Measurements from ENCODE around the gene ESD. TPM values are rescaled to one million over a fixed set of nuclear protein-coding genes. Genes with fewer than 3 reads are reported as not detected.
"Not testable (repeated sequence)": the region's sequence is repeated elsewhere in the genome, so short reads cannot be mapped to it uniquely, and the experiment has no call there.

Gene ESD
- 170 and 172 TPM in 2 replicates for total RNA-seq (2014; rRNA removed)
- polyA plus RNA-seq (2012), result 149 TPM

- peak; percentile 92 for DNase-seq (ENCODE audit: low read depth)
These were observed at the start of gene ESD for GRCh38 chr13:46796515-46797474. TSS of gene ESD (minus strand) at chr13:46797161. CDS start at chr13:46791413, 5,748 bp downstream.

GRCh38 chr13:46846726-46847125 is 49.8 kb upstream of the ESD start:
- DNase-seq (ENCODE audit: low read depth), result no peak

- no peak for DNase-seq (ENCODE audit: low read depth)
These were observed 48.2 kb upstream of the ESD start for GRCh38 chr13:46845146-46845545.

- no peak for DNase-seq (ENCODE audit: low read depth)
These were observed 47.5 kb upstream of the ESD start for GRCh38 chr13:46844431-46844830.

GRCh38 chr13:46839399-46839798 is 42.4 kb upstream of the ESD start:
- DNase-seq (ENCODE audit: low read depth), result no peak

- no peak for DNase-seq (ENCODE audit: low read depth)
These were observed 37.7 kb upstream of the ESD start for GRCh38 chr13:46834657-46835056.

- peak; percentile 55 for DNase-seq (ENCODE audit: low read depth)
These were observed 34.7 kb upstream of the ESD start for GRCh38 chr13:46831588-46832194.

GRCh38 chr13:46830405-46831005 is 33.5 kb upstream of the ESD start:
- no peak for DNase-seq (ENCODE audit: low read depth)

GRCh38 chr13:46822551-46822950 is 25.6 kb upstream of the ESD start:
- DNase-seq (ENCODE audit: low read depth), result no peak

GRCh38 chr13:46817838-46818476 is 21.0 kb upstream of the ESD start:
- DNase-seq (ENCODE audit: low read depth), result no peak

- DNase-seq (ENCODE audit: low read depth), result no peak
These were observed 20.1 kb upstream of the ESD start for GRCh38 chr13:46817095-46817494.

- no peak for DNase-seq (ENCODE audit: low read depth)
These were observed 19.4 kb upstream of the ESD start for GRCh38 chr13:46816371-46816770.

GRCh38 chr13:46812301-46812797 is 15.4 kb upstream of the ESD start:
- DNase-seq (ENCODE audit: low read depth), result no peak

- DNase-seq (ENCODE audit: low read depth), result peak; percentile 67
These were observed 13.5 kb upstream of the ESD start for GRCh38 chr13:46810440-46810839.

- DNase-seq (ENCODE audit: low read depth), result not testable (repeated sequence)
These were observed 8.0 kb upstream of the ESD start for GRCh38 chr13:46804921-46805320.

GRCh38 chr13:46804391-46804815 is 7.4 kb upstream of the ESD start:
- peak; percentile 99 for DNase-seq (ENCODE audit: low read depth)

- DNase-seq (ENCODE audit: low read depth), result peak; percentile 84
These were observed 6.6 kb upstream of the ESD start for GRCh38 chr13:46803586-46803985.

- no peak for DNase-seq (ENCODE audit: low read depth)
These were observed 4.9 kb upstream of the ESD start for GRCh38 chr13:46801858-46802257.

GRCh38 chr13:46799139-46799538 is 2.2 kb upstream of the ESD start:
- no peak for DNase-seq (ENCODE audit: low read depth)

- no peak for DNase-seq (ENCODE audit: low read depth)
These were observed 708 bp upstream of the ESD start for GRCh38 chr13:46797501-46798237.

- no peak for DNase-seq (ENCODE audit: low read depth)
These were observed 839 bp downstream of the ESD start for GRCh38 chr13:46796129-46796514.

Measured in LHCN-M2 (cell line).